Stimulated activated effector memory CD8-positive, alpha-beta T cell treated with anti-CD3 and anti-CD28 coated beads, Interleukin-12 subunit alpha, Interleukin-12 subunit beta, amount 100 ng/mL, for 72 hours (primary cell): ENCODE results near the gene NTSR2.
"Not testable (repeated sequence)": the region's sequence is repeated elsewhere in the genome, so short reads cannot be mapped to it uniquely, and the experiment has no call there.

Source experiments
- ATAC-seq: fragments of 150-1000 bp; cut with Tn5 transposase; 2 replicates; pipeline ENCODE4 v1.10.0; 2021
- DNase-seq, 2 donors: peaks; one replicate each; pipeline ENCODE4 v3.0.0; 2021 to 2022; ENCODE audit warnings: low spot score in 2 of 2
- H3K27ac Mint-ChIP-seq: one replicate; pipeline ENCODE4 v1.8.0; 2022; ENCODE audit warnings: mild to moderate bottlenecking, mixed read lengths
- H3K36me3 Mint-ChIP-seq: one replicate; pipeline ENCODE4 v1.8.0; 2022; ENCODE audit warnings: mild to moderate bottlenecking, mixed read lengths
- H3K4me1 Mint-ChIP-seq: one replicate; pipeline ENCODE4 v1.8.0; 2022; ENCODE audit warnings: mixed read lengths
- H3K4me3 Mint-ChIP-seq: one replicate; pipeline ENCODE4 v1.8.0; 2022; ENCODE audit warnings: mild to moderate bottlenecking, mixed read lengths
- H3K9me3 Mint-ChIP-seq: one replicate; pipeline ENCODE4 v1.8.0; 2022; ENCODE audit warnings: mixed read lengths

NTSR2 gene

GRCh38 chr2:11677136-11678055 is 7.4 kb upstream of the NTSR2 start:
- Mint-ChIP-seq H3K9me3 (no peaks in the 10 kb centered on the region), H3K4me1 (peaks cover 5% of the 10 kb centered on the region)
- no peak for ATAC-seq

GRCh38 chr2:11676640-11677039 is 6.6 kb upstream of the NTSR2 start:
- H3K36me3 Mint-ChIP-seq: no peaks in the 10 kb centered on the region
- no peak for DNase-seq
- no peak for ATAC-seq
- no peak overlapping the region for H3K4me3 Mint-ChIP-seq
- no peaks in the 10 kb centered on the region for H3K4me1 Mint-ChIP-seq
- no peaks in the 10 kb centered on the region for H3K9me3 Mint-ChIP-seq
- H3K27ac Mint-ChIP-seq: no peak overlapping the region

More at GRCh38 chr2:11677136-11678055, 7.4 kb upstream of the NTSR2 start:
- no peak overlapping the region for H3K4me3 Mint-ChIP-seq
- no peak for DNase-seq
- H3K27ac Mint-ChIP-seq: no peak overlapping the region
- H3K36me3 Mint-ChIP-seq: no peaks in the 10 kb centered on the region

- no peak for ATAC-seq
- Mint-ChIP-seq H3K4me3 (no peak overlapping the region), H3K4me1 (no peaks in the 10 kb centered on the region), H3K9me3 (no peaks in the 10 kb centered on the region), H3K36me3 (no peaks in the 10 kb centered on the region), H3K27ac (no peak overlapping the region)
- no peak for DNase-seq
These were observed 5.6 kb upstream of the NTSR2 start for GRCh38 chr2:11675423-11676112.

- Mint-ChIP-seq H3K4me3 (no peak overlapping the region), H3K36me3 (no peaks in the 10 kb centered on the region), H3K4me1 (no peaks in the 10 kb centered on the region), H3K27ac (no peak overlapping the region), H3K9me3 (no peaks in the 10 kb centered on the region)
- ATAC-seq (no peak), DNase-seq (no peak)
These were observed 5.0 kb upstream of the NTSR2 start for GRCh38 chr2:11674983-11675382.

- Mint-ChIP-seq H3K4me1 (peaks cover 6% of the 10 kb centered on the region), H3K9me3 (no peaks in the 10 kb centered on the region), H3K27ac (no peak overlapping the region), H3K36me3 (no peaks in the 10 kb centered on the region), H3K4me3 (no peak overlapping the region)
- DNase-seq: no peak
- no peak for ATAC-seq
These were observed 2.4 kb upstream of the NTSR2 start for GRCh38 chr2:11672407-11672806.

GRCh38 chr2:11667866-11668637 is 1.9 kb downstream of the NTSR2 start:
- peaks cover 2% of the 10 kb centered on the region for H3K9me3 Mint-ChIP-seq
- ATAC-seq: no peak
- no peak for DNase-seq
- H3K36me3 Mint-ChIP-seq: no peaks in the 10 kb centered on the region
- H3K4me3 Mint-ChIP-seq: no peak overlapping the region
- H3K4me1 Mint-ChIP-seq: peaks cover 6% of the 10 kb centered on the region
- H3K27ac Mint-ChIP-seq: no peak overlapping the region

- Mint-ChIP-seq H3K36me3 (no peaks in the 10 kb centered on the region), H3K4me1 (peaks cover 6% of the 10 kb centered on the region), H3K27ac (no peak overlapping the region), H3K9me3 (peaks cover 7% of the 10 kb centered on the region), H3K4me3 (no peak overlapping the region)
- DNase-seq (no peak), ATAC-seq (no peak)
These were observed 2.8 kb downstream of the NTSR2 start for GRCh38 chr2:11667194-11667593.

GRCh38 chr2:11665510-11666362 is 4.3 kb downstream of the NTSR2 start:
- Mint-ChIP-seq H3K4me1 (peaks cover 6% of the 10 kb centered on the region), H3K27ac (no peak overlapping the region), H3K9me3 (peaks cover 10% of the 10 kb centered on the region), H3K4me3 (no peak overlapping the region), H3K36me3 (no peaks in the 10 kb centered on the region)
- DNase-seq: no peak
- no peak for ATAC-seq

- DNase-seq: no peak
- Mint-ChIP-seq H3K27ac (no peak overlapping the region), H3K4me1 (peaks cover 6% of the 10 kb centered on the region), H3K9me3 (peaks cover 10% of the 10 kb centered on the region), H3K4me3 (no peak overlapping the region), H3K36me3 (no peaks in the 10 kb centered on the region)
- ATAC-seq: no peak
These were observed 5.0 kb downstream of the NTSR2 start for GRCh38 chr2:11665028-11665427.

- H3K27ac Mint-ChIP-seq: no peak overlapping the region
- H3K4me3 Mint-ChIP-seq: no peak overlapping the region
- peaks cover 1% of the 10 kb centered on the region for H3K4me1 Mint-ChIP-seq
- peaks cover 10% of the 10 kb centered on the region for H3K9me3 Mint-ChIP-seq
- no peaks in the 10 kb centered on the region for H3K36me3 Mint-ChIP-seq
- DNase-seq (no peak), ATAC-seq (no peak)
These were observed 6.6 kb downstream of the NTSR2 start for GRCh38 chr2:11663427-11663826.

- no peaks in the 10 kb centered on the region for H3K4me1 Mint-ChIP-seq
- ATAC-seq (no peak), DNase-seq (no peak)
- no peak overlapping the region for H3K27ac Mint-ChIP-seq
- H3K4me3 Mint-ChIP-seq: no peak overlapping the region
- peaks cover 10% of the 10 kb centered on the region for H3K9me3 Mint-ChIP-seq
- H3K36me3 Mint-ChIP-seq: no peaks in the 10 kb centered on the region
These were observed 7.1 kb downstream of the NTSR2 start for GRCh38 chr2:11662882-11663281.

GRCh38 chr2:11661891-11662435 is 8.0 kb downstream of the NTSR2 start:
- Mint-ChIP-seq H3K9me3 (peaks cover 10% of the 10 kb centered on the region), H3K4me3 (no peak overlapping the region), H3K4me1 (no peaks in the 10 kb centered on the region), H3K36me3 (no peaks in the 10 kb centered on the region), H3K27ac (no peak overlapping the region)
- ATAC-seq: no peak
- no peak for DNase-seq

- not testable (repeated sequence) for H3K4me3 Mint-ChIP-seq, H3K27ac Mint-ChIP-seq, ATAC-seq, DNase-seq, H3K36me3 Mint-ChIP-seq, H3K9me3 Mint-ChIP-seq, H3K4me1 Mint-ChIP-seq
These were observed 9.6 kb downstream of the NTSR2 start for GRCh38 chr2:11660396-11660795.

GRCh38 chr2:11659851-11660250 is 10.1 kb downstream of the NTSR2 start:
- peaks cover 10% of the 10 kb centered on the region for H3K9me3 Mint-ChIP-seq
- no peak overlapping the region for H3K4me3 Mint-ChIP-seq
- no peaks in the 10 kb centered on the region for H3K4me1 Mint-ChIP-seq
- no peaks in the 10 kb centered on the region for H3K36me3 Mint-ChIP-seq
- ATAC-seq (peak; percentile 32), DNase-seq (no peak)
- H3K27ac Mint-ChIP-seq: no peak overlapping the region
